Right ventricle myocardium superior (tissue), 1 donor: ENCODE measurements around the gene HYDIN. TPM values are rescaled to one million over a fixed set of nuclear protein-coding genes. Genes with fewer than 3 reads are reported as not detected.

Source experiments
- ATAC-seq: fragments of 200-7000 bp; cut with Tn5 transposase; one replicate; pipeline ENCODE4 v1.9.1; 2020; ENCODE audit warnings: mild to moderate bottlenecking; ENCODE audit not compliant: poor library complexity
- DNase-seq: peaks from one replicate; pipeline ENCODE4 v3.0.0-alpha.2; 2020
- intact Hi-C: fragments of 100-400 bp; cut with DNase I; formaldehyde crosslinking; loops from one replicate; pipeline ENCODE4 v1.11.2; 2022
- total RNA-seq: library from RNA; stranded (reverse); fragmentation: NEBNext Ultra II Directional; extraction: Animal tissue kit (Norgen Biotek cat#: 25700); gene quantifications from one replicate; pipeline ENCODE4 v1.2.1, GENCODE V29; 2021
- donor health status: DM: no; HTN: yes; CAD: no; lungs with severe emphysema.

HYDIN gene
- total RNA-seq, 1 donor from 2014 or later, result 0.89 TPM

DNA sequence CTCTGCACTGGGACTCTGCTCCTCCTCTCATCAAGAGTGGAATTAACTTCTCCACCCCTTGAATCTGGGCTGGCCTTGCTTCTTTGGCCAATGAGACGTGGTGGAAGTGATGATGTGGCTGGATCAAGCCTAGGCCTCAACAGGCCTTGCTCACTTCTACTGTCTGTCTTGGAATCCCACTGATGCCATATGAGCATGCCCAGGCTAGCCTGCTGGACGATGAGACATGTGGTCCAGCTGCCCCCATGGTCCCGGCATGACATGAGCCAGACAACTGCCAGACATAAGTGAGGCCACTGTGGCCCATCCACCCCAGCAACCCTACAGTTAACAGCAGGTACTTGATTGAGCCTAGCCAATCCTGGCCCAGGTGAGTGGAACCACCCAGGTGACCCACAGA, 448.3 kb downstream of the HYDIN start:
- DNase-seq (no peak), ATAC-seq (no peak)
- intact Hi-C loops, result no loop called here

DNA sequence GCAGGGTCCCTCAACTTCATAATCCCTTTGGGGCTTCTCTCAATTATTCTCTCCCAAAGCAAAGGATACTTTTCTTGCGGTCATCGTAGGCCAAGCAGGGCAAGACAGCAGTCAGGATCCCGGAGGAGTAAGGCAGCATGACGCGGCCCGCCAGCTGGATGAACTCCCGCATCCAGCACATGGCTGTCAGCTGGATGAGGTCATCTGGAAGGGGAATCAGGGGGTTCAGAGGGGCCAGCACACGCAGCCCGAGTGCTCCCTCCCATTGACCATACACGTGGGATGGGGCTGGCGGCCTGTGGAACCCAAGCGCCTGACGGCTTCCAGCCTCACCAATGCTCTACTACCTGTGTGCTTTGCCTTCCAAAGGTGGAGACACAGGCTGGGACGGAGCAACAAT, 448.7 kb downstream of the HYDIN start:
- intact Hi-C loops, result no loop called here
- ATAC-seq (peak; percentile 62), DNase-seq (peak; percentile 74)

DNA sequence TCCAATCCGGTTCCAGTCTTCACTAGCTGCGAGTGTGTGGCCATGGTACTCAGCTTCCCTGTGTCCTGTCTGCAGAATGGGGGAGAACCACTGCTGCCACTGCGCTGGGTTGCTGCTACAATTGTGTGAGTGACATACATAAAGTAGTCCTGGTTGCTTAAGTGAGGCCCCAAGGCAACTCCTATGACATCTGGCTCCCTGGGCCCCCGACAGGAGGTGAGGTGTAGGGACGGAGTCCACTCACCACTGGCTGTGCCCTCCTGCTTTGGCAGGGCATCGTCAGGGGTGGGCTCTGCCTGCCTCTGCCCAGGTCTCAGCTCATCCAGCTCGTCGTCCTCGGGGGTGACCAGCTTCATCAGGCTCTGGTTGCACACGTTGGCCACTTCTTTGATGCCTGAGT, 450.0 kb downstream of the HYDIN start:
- no peak for DNase-seq
- intact Hi-C loops, result no loop called here
- ATAC-seq, result no peak

DNA sequence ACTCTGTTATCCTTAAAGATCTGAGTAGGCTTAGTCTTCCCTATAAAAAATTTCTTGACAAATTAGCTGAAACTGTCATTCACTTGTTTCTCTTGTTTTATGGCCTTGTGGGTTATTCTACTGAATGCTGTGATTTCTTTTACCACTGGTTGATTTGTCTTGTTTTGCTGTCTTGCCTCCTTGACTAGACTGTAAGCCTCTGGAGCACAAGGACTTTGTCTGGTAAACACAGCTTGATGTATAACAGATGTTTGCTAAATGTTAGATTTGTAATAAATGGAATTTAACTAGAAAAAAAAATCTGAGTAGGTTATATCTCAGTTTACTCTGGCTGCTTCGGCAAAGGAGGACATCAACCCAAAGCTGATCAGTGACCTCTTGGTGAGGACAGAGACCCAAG, 451.2 kb downstream of the HYDIN start:
- ATAC-seq (no peak), DNase-seq (no peak)
- intact Hi-C loops, result no loop called here

DNA sequence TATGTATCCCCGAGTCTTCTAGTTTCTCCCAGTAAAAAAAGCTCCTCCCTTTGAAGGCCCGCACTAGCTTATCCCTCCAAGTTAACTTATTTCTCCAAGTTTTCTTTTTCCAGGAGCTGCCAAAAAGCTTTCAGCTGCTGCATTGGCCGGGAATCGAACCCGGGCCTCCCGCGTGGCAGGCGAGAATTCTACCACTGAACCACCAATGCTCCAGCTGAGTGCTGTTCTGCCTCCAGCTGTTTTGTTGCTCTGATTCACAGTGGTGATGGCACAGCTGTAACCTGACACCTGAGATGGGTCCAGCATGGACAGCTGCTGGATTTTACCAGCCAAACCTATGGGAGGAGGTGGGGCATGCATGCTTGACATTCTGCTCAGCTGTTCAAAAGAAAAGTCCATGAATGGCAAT, 451.6 kb downstream of the HYDIN start:
- DNase-seq (peak; percentile 65), ATAC-seq (peak; percentile 74)
- intact Hi-C loops, result no loop called here

DNA sequence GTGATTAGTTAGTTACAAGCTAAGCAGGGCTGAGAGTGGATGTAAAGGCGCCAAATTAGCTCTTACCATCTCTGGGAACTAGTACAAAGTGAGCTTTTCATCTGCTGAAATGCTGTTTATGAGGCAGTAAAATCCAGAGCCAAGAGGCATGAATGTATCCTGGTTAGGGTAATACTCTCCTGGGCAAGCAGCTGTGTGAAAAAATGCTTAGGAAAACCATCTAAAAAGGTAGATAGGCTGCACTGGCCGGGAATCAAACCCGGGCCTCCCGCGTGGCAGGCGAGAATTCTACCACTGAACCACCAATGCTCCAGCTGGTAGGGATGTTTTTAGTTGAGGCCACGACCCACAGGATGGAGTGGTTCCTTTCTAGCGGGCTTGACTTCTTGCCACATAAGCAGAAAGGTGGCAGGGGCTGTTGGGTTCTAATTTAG, 452.5 kb downstream of the HYDIN start:
- DNase-seq (no peak), ATAC-seq (no peak)
- intact Hi-C loops, result no loop called here

DNA sequence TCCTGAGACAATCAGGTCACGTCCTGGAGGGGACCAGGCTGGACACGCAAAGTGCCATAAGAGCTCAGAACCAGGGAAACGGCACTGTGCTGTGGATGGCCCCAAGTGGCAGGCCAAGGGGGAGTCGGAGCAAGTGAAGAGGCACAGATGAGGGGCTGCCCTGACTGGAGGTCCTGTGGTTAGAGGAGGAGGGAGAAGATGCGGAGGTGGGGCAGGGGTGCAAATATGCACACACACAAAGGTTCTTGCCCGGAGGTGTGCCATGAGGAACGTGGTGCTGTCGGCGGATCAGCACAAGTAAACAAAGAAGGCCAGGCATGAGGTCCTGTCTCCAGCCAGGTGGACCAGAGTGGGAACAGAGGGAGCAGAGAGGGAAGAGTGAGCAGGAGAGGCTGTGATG, 453.0 kb downstream of the HYDIN start:
- intact Hi-C loops, result no loop called here
- ATAC-seq (no peak), DNase-seq (no peak)

DNA sequence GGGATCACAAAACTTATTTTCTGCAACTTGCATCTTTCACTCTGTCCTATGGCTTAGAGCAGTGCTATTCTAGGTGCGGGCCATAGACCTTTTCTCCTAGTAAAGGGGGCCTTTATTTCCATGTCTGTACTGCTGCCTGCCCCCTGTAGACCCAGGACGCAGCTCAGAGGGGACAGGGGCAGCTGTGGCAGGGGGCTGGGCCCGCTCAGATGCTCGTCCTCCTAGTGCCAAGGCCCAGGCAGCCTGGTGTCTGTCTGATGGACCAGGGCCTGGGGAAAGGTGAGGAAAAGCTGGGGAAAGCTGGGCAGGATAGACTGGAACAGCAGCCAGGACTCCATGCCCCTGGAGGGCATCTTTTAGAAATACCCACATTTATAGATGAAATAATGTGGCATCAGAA, 455.1 kb downstream of the HYDIN start:
- DNase-seq (no peak), ATAC-seq (no peak)
- intact Hi-C loops, result no loop called here

DNA sequence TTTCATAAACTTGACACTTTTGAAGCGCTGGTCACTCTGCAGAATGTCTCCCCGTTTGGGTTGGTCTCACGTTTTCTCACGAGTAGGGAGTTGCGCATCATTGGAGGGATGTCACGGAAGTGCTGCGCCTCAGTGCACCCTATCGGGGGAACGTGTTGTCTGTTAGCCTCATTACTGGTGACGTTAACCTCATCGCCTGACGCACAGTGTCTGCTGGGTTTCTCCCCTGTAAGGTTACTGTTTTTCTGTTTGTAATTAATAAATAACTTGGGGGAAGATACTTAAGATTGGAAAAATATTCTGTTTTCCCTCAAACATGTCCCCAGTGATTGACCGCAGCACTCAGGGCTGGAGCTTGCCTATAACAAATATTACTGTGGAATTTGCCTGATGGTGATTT, 456.3 kb downstream of the HYDIN start:
- intact Hi-C loops, result loop anchor here (5.0 kb wide), 1 partner anchor 92 kb away; no protein-coding TSS in a partner anchor
- DNase-seq (no peak), ATAC-seq (no peak)

DNA sequence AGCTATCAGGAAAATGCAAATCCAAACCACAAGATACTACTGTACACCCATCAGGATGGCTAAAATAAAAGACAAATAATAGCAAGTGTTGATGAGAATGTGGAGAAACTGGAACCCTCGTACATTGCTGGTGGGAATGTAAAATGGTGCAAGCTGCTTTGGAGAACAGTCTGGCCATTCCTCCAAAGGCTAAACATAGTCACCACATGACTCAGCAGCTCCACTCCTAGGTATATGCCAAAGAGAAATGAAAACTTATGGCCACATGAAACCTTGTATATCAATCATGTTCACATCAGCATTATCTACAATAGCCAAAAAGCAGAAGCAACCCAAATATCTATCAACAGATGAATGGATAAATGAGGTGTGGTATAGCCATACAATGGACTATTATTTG, 458.0 kb downstream of the HYDIN start:
- ATAC-seq (peak; percentile 25), DNase-seq (no peak)
- intact Hi-C loops, result loop anchor here (5.0 kb wide), 1 partner anchor 90 kb away; no protein-coding TSS in a partner anchor

DNA sequence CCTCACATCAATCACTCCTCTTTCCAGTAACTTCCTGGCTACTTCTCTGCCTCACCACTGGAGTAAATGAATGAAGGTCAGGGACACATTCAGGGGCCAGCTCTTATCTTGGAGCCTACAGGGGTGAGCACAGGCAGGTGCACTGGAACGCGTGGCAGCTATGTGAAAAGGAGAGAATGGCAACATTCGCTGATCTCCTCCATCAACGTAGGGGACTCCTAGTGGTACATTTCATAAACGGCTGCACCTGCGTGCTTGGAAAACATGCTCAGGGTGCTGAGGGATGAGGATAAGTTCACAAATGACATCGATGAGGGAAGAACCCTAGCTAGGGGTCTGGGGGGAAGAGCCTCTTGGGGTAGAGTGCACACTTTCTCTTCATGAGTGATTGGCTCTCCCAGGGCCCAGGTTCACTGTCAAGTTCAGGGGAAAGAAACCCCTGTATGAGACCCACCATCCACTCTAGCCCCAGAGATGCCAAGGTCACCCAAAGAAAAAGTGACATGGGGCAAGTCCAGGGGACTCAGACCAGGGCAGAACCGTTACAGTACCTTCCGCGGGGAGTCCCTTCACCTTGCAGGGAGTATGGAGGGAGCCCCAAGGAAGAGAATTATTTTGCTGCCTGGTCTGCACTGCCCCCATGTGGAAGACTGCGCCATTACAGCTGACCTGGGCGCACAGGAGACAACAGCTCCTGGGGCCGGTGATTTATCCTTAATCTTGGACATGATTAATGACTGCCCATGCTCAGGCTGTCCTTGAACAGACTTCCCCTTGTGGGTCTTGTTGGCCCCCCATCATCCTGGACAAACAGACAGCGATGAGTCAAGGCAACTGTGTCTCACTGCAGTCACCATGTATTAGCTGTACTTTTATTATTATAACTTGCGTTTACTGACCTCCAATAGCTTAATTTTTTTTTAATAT, 459.6 kb downstream of the HYDIN start:
- DNase-seq (peak; percentile 69), ATAC-seq (peak; percentile 78)
- intact Hi-C loops, result loop anchor here (5.0 kb wide), 1 partner anchor 89 kb away; no protein-coding TSS in a partner anchor

DNA sequence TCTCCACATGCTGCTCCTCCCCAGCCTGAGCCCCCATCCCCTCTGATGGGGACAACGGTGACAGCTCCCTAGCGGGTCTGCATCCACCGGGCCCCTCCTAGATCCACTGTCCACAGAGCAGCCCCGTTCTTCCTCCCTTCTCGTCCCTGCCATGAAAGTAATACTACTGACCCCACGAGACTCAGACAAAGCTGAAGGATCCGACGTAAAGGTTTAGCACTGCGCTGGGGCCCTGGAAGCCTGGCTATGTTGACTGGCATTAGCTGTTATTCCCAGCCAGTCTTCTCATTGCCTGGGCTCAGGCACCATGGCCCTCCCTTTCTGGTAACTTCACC, 460.3 kb downstream of the HYDIN start:
- ATAC-seq (no peak), DNase-seq (no peak)
- intact Hi-C loops, result loop anchor here (5.0 kb wide), 1 partner anchor 88 kb away; no protein-coding TSS in a partner anchor

DNA sequence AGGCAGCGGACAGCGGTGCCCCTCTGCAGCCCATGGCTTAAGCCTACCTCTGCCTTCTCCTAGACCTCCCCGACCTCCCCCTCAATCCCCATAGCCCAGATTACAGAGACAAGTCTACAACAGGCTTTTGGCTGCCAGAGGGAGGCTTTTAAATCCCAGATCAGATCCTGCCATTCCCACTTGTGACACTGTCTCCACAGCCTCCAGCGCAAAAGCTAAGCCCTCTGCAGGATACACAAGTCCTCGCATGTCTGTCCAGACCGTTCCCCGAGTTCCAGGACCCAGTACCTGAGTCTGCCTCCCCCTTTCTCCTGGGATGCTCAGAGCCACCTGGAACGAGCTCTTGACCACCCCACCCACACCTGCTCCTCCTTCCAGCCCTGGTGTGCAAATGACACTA, 460.8 kb downstream of the HYDIN start:
- no peak for ATAC-seq
- intact Hi-C loops, result loop anchor here (5.0 kb wide), 1 partner anchor 87 kb away; no protein-coding TSS in a partner anchor
- no peak for DNase-seq

DNA sequence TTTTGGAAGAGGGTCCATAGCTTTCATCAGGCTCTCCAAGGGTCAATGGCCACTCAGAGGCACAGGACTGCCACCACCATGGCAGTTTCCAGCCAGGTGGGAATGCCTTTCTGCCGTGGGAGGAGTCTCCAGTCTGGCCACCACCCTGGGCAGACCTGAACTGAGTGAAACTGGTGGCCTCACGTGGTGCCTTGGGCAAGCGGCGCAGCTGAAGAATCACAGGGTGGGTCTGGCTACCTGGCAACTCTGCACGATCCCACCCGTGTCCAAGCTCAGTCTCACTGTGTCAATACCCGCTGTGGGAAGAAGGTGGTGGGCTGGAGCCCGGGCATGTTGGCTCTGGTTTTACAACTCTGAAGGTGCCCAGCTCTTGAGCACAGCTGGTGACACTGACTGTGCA, 461.4 kb downstream of the HYDIN start:
- DNase-seq (no peak), ATAC-seq (no peak)
- intact Hi-C loops, result no loop called here

DNA sequence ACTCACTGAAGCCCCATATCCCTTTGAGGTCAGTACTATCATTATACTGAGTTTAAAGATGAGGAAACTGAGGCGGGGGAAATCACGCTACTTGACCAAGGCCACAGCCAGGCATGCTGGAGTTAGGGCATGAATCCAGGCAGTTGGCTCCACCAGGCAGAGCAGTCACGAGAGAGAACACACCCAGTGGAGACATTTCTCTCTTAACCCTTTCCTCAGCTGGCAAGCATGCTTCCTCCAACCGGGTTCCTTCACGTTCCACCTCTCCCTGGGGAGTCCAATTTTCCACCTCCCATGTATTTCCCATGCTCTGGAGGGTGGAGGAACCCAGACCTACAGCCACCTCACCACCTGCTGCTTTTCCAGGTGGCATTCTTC, 462.3 kb downstream of the HYDIN start:
- no peak for DNase-seq
- intact Hi-C loops, result no loop called here

DNA sequence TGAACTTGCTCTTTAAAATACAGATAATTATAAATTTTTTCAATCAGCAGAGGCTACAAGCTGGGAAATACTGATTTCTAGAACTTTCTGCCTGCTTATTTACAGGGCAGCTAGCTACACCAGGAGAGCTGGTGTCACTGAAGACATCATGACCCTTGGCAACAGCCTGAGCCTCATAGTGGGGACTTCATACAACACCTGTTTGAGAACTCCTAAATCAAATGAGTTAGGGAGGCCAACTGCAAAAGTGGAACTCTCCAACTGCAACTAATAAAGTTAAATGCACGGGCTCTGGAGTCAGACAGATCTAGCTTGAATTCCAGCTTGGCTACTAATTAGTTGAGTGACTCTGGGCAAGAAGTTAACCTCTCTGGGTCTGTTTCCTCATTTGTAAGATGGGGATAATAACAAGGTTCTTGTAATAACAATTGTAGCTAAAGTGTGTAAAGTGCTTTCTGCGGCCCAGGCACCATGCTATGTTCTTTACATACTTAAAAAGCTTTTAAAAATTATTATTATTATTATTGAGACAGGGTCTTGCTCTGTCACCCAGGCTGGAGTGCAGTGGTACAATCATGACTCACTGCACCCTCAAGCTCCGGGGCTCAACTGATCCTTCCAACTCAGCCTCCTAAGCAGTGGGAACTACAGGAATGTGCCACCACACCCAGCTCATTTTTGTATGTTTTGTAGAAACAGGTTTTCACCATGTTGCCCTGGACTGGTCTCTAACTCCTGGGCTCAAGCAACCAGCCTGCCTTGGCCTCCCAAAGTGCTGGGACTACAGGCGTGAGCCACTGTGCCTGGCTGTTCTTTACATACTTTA, 462.9 kb downstream of the HYDIN start:
- ATAC-seq, result no peak
- intact Hi-C loops, result no loop called here
- DNase-seq, result no peak

More for the DNA sequence above, 462.3 kb downstream of the HYDIN start:
- ATAC-seq, result no peak

DNA sequence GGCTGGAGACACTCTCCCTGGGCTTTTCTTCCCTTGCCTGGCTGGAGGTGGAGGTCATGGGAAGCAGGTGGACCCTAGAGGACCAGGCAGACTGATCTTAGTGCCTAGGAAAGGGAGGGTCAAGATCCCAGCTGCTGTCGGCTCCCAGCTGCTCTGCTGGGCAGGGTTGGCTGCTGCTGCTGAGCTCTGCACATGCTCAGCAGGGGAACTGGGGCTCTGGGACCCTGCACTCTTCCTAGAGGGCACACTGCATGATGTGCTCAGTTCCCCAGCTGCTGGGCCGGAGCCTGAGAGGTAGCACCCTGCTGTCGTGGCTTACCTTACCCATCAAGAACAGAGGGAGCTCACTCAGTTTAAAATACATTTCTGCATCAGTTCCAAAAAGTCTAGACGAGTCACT, 463.9 kb downstream of the HYDIN start:
- intact Hi-C loops, result no loop called here
- DNase-seq (no peak), ATAC-seq (no peak)

DNA sequence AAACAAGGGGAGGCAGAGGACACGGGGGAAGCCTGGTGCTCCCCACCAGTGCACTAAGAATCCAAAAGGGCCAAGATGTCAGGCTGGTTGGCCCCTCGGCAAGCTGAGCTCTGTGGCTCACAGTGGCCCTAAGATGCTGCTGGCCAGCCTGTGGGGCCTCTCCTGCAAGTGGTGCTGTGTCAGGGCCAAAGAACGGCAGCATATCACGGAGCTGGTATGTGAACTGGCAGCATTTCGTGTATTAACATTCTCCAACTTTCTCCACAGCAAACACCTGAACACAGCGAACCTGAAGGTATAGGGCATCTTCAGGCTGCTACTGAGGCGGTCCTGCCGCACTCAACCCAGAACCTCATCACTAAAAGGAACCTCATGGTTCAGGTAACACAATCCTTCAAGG, 464.3 kb downstream of the HYDIN start:
- peak; percentile 20 for ATAC-seq
- intact Hi-C loops, result no loop called here

DNA sequence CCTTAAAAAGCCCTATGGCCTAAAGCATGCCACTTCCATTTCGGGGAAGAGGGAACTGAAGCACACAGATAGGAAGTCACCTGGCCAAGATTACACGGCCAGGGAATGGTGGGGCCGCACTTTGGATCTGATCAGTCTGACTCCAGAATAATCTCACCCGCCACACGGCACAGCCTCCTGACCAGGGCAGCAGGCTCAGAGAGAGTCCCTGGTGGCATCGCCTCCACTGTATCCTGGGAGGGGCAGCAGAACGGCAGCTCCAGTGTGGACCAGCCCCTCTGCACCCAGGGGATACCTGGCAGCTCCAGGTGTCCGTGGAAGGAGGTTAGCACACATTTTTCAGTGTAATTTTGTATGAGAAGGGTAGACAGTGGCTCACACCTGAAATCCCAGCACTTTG, 465.0 kb downstream of the HYDIN start:
- ATAC-seq (no peak), DNase-seq (no peak)
- intact Hi-C loops, result no loop called here

More for the DNA sequence above, 464.3 kb downstream of the HYDIN start:
- DNase-seq, result no peak

DNA sequence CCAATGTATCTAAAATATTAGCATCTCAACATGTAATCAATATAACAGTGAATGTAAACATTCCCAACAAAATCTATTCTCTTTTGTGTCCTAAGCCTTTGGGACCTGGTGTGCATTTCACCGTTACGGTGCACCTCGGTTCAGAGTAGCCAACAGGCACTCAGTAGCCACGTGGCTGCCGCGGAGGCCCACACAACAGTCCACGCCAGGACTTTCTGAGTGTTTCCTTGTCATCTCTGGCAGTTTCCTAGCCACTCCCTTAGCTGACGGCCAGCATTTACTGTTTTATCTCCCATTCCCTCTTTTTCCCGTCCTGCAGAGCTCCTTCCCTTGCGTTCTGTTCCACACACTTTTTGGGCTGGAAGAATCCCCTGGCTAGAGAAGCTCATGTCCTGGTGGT, 465.9 kb downstream of the HYDIN start:
- intact Hi-C loops, result no loop called here
- ATAC-seq, result no peak
- DNase-seq, result no peak
